H1 (cell line): Measurements from ENCODE around the gene HOMER2. TPM values are rescaled to one million over a fixed set of nuclear protein-coding genes. Genes with fewer than 3 reads are reported as not detected.

ENCODE experiments used
- ASH2L ChIP-seq: fragments of 200-600, 300-600 bp; sonication (generic); IDR thresholded peaks from one replicate; pipeline ENCODE4 v1.7.1; 2017; ENCODE audit warnings: low read length
- CEBPB ChIP-seq: IDR thresholded peaks from 2 replicates; pipeline ENCODE4 v1.6.1; 2012; ENCODE audit warnings: low read depth, low read length
- EGR1 ChIP-seq: IDR thresholded peaks from 2 replicates; pipeline ENCODE4 v1.6.1; 2011; ENCODE audit warnings: low read depth, low read length, borderline replicate concordance
- EP300 ChIP-seq, 2 experiments: IDR thresholded peaks; 1 replicate in 1 of 2; 2 replicates in 1 of 2; pipeline ENCODE4 v1.6.1; 2011 to 2012; ENCODE audit warnings: low read depth in 2 of 2, low read length in 2 of 2, mild to moderate bottlenecking in 2 of 2, borderline replicate concordance in 1 of 2, inconsistent platforms in 1 of 2, moderate library complexity in 1 of 2
- EZH2 ChIP-seq: fragments of 200-600 bp; sonication (generic); IDR thresholded peaks from 2 replicates; pipeline ENCODE4 v1.7.1; 2012; ENCODE audit warnings: low read depth, mild to moderate bottlenecking, moderate library complexity, low read length, inconsistent platforms; ENCODE audit not compliant: severe bottlenecking
- FOSL1 ChIP-seq: IDR thresholded peaks from 2 replicates; pipeline ENCODE4 v1.6.1; 2011; ENCODE audit warnings: mild to moderate bottlenecking, low read depth, low read length, moderate library complexity; ENCODE audit not compliant: insufficient read depth
- GABPA ChIP-seq: IDR thresholded peaks from 2 replicates; pipeline ENCODE4 v1.6.1; 2011; ENCODE audit warnings: mild to moderate bottlenecking, low read length, moderate library complexity, borderline replicate concordance; ENCODE audit not compliant: insufficient read depth
- KDM1A ChIP-seq: fragments of 200-600, 300-600 bp; sonication (generic); IDR thresholded peaks from 2 replicates; pipeline ENCODE4 v1.7.1; 2016; ENCODE audit warnings: mild to moderate bottlenecking, low read length, borderline replicate concordance
- KDM4A ChIP-seq: IDR thresholded peaks from one replicate; pipeline ENCODE4 v1.7.1; 2012; ENCODE audit warnings: low read depth, mild to moderate bottlenecking, moderate library complexity, low read length, inconsistent platforms; ENCODE audit not compliant: severe bottlenecking
- NRF1 ChIP-seq: IDR thresholded peaks from 2 replicates; pipeline ENCODE4 v1.6.1; 2011; ENCODE audit warnings: mild to moderate bottlenecking, low read depth, low read length, improper control_type of control experiment
- PHF8 ChIP-seq: fragments of 200-600 bp; sonication (generic); conservative IDR thresholded peaks from 2 replicates; pipeline ENCODE4 v1.7.1; 2012; ENCODE audit warnings: low read depth, mild to moderate bottlenecking, inconsistent platforms, low read length, moderate library complexity
- POLR2A ChIP-seq, 2 experiments: IDR thresholded peaks; 1 replicate in 1 of 2; 2 replicates in 1 of 2; pipeline ENCODE4 v1.6.1; 2011; ENCODE audit warnings: low read depth in 2 of 2, low read length in 2 of 2, mild to moderate bottlenecking in 2 of 2; ENCODE audit errors: control extremely low read depth in 1 of 2
- TCF12 ChIP-seq: IDR thresholded peaks from 2 replicates; pipeline ENCODE4 v1.6.1; 2011; ENCODE audit warnings: low read depth, mild to moderate bottlenecking, low read length
- TEAD4 ChIP-seq: IDR thresholded peaks from 2 replicates; pipeline ENCODE4 v1.6.1; 2012; ENCODE audit warnings: low read depth, low read length, inconsistent platforms, mixed read lengths
- ZNF274 ChIP-seq: IDR thresholded peaks from 2 replicates; pipeline ENCODE4 v1.7.0; 2012; ENCODE audit warnings: low read length, borderline replicate concordance; ENCODE audit errors: extremely low read depth
- polyA plus RNA-seq, 7 experiments: library from polyadenylated mRNA; depleted of rRNA in 3 of 7; stranded (reverse) in 5 of 7; unstranded in 2 of 7; fragments of >200 nt in 5 of 7; fragments of 200-250 nt in 2 of 7; gene quantifications; 1 replicate in 5 of 7; 2 replicates in 1 of 7; 4 replicates in 1 of 7; pipeline versions ENCODE4 v1.2.1 to v1.2.3, GENCODE V29; 2011 to 2013; ENCODE audit warnings: missing spikeins in 2 of 7, mixed read lengths in 2 of 7
- total RNA-seq: library from RNA; stranded (reverse); fragmentation: NEBNext Ultra II Directional; extraction: Animal tissue kit (Norgen Biotek cat#: 25700); gene quantifications from 2 replicates; pipeline ENCODE4 v1.2.1, GENCODE V29; 2021
- TF ChIP-seq, protein P1 (sequence below): IDR thresholded peaks from 2 replicates; pipeline ENCODE4 v1.6.1; 2011; ENCODE audit warnings: low read depth, mild to moderate bottlenecking, low read length; ENCODE audit not compliant: insufficient read depth
- TF ChIP-seq, protein P2 (sequence below): IDR thresholded peaks from 2 replicates; pipeline ENCODE4 v1.6.1; 2012; ENCODE audit warnings: inconsistent platforms

The HOMER2 gene
- total and polyA plus RNA-seq, 2 of the 8 experiments (the other 6 are each of a cell fraction or from before 2014, with no cell fraction given): 12.5 to 27.6 TPM

DNA sequence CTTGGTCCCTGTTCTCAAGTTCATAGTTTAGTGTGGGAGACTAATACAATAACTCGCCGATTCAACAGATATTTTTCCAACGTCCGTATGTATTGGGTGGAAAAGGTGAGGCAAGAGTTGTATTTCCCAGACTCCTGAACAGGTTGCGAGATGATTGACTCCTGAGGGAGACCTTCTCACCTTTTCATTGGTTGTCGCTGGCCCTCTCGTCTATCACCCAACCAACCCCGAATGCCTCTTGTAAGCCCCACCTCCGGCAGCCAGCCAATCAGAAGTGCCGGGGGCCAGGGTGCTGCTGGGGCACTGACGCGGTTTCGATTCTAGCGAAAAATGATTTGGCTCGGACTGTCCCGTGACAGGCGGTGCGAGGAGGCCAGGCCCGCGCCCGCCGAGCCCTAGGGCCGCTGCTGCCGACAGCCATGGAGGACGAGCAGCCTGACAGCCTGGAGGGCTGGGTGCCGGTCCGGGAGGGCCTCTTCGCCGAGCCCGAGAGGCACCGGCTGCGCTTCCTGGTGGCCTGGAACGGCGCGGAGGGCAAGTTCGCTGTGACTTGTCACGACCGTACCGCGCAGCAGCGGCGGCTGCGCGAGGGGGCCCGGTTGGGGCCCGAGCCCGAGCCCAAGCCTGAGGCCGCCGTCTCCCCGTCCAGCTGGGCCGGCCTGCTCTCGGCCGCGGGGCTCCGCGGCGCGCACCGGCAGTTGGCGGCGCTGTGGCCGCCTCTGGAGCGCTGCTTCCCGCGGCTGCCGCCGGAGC lies 143.0 kb downstream of the HOMER2 start, which contains the start of gene WHAMM (continued):
- TF ChIP-seq ZNF274 (no peak), POLR2A (IDR thresholded peaks at IDR 0.05; ENCODE audit: control extremely low read depth in 1 of 2, low read depth in 2 of 2, low read length in 2 of 2) (no peak; a peak in 1 of 3 replicates), EP300 (IDR thresholded peaks at IDR 0.05; ENCODE audit: borderline replicate concordance in 1 of 2, low read depth in 2 of 2, low read length in 2 of 2) (no peak), PHF8 (peak; percentile 47; the same call in 1 of the 2 replicates), ASH2L (peak; percentile 84), NRF1 (no peak), EZH2 (no peak), GABPA (no peak), TEAD4 (no peak), FOSL1 (no peak), EGR1 (no peak), KDM4A (peak; percentile 95), TCF12 (no peak), KDM1A (no peak), CEBPB (peak; percentile 53; the same call in 1 of the 2 replicates)
- TF ChIP-seq, protein P1, sequence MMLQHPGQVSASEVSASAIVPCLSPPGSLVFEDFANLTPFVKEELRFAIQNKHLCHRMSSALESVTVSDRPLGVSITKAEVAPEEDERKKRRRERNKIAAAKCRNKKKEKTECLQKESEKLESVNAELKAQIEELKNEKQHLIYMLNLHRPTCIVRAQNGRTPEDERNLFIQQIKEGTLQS: no peak
- TF ChIP-seq, protein P2, sequence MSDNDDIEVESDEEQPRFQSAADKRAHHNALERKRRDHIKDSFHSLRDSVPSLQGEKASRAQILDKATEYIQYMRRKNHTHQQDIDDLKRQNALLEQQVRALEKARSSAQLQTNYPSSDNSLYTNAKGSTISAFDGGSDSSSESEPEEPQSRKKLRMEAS: no peak; the same call in 1 of the 2 replicates
